Activated T-helper 17 cell treated with anti-CD3 and anti-CD28 coated beads, Interleukin-2, amount 50 U/mL, for 72 hours (primary cell): ENCODE measurements around the gene APEH. TPM values are rescaled to one million over a fixed set of nuclear protein-coding genes. Genes with fewer than 3 reads are reported as not detected.

Source experiments
- ATAC-seq: fragments of 150-1000 bp; cut with Tn5 transposase; replicated peaks from 2 replicates; pipeline ENCODE4 v1.10.0; 2021; ENCODE audit warnings: mild to moderate bottlenecking, moderate library complexity
- H3K27ac Mint-ChIP-seq: one replicate; pipeline ENCODE4 v1.8.0; 2022; ENCODE audit warnings: mixed read lengths
- H3K27me3 Mint-ChIP-seq: one replicate; pipeline ENCODE4 v1.8.0; 2022; ENCODE audit warnings: mixed read lengths
- H3K36me3 Mint-ChIP-seq: one replicate; pipeline ENCODE4 v1.8.0; 2022; ENCODE audit warnings: low read depth, mild to moderate bottlenecking, mixed read lengths
- H3K4me1 Mint-ChIP-seq: one replicate; pipeline ENCODE4 v1.8.0; 2022; ENCODE audit warnings: mixed read lengths
- H3K4me3 Mint-ChIP-seq: one replicate; pipeline ENCODE4 v1.8.0; 2022; ENCODE audit warnings: mild to moderate bottlenecking, mixed read lengths
- H3K9me3 Mint-ChIP-seq: one replicate; pipeline ENCODE4 v1.8.0; 2022; ENCODE audit warnings: mixed read lengths
- total RNA-seq, 2 donors: library from RNA; stranded (reverse); gene quantifications; one replicate each; pipeline ENCODE4 v1.2.3, GENCODE V29; 2022

Gene APEH
- total RNA-seq, result 100 to 1,000 TPM in 1 of 2 donors, 10 to 100 TPM in 1; 88.6 to 184 TPM

GRCh38 chr3:49673715-49674496, at the start of gene APEH:
Gene APEH (plus strand): TSS chr3:49674351. CDS start chr3:49674402, 51 bp downstream.
- peaks cover 31% of the 10 kb centered on the region for H3K36me3 Mint-ChIP-seq
- ATAC-seq, result peak; percentile 91
- no peaks in the 10 kb centered on the region for H3K27me3 Mint-ChIP-seq
- peak within 1 kb of the TSS; percentile 88 for H3K27ac Mint-ChIP-seq
- no peaks in the 10 kb centered on the region for H3K9me3 Mint-ChIP-seq
- H3K4me1 Mint-ChIP-seq, result peaks cover 11% of the 10 kb centered on the region
- H3K4me3 Mint-ChIP-seq, result peak within 1 kb of the TSS; percentile 87

- Mint-ChIP-seq H3K4me1 (no peaks in the 10 kb centered on the region), H3K9me3 (no peaks in the 10 kb centered on the region), H3K27me3 (peaks cover 7% of the 10 kb centered on the region), H3K36me3 (no peaks in the 10 kb centered on the region), H3K4me3 (no peak overlapping the region), H3K27ac (no peak overlapping the region)
- ATAC-seq, result no peak
Observed at GRCh38 chr3:49625071-49625470, 49.1 kb upstream of the APEH start.

GRCh38 chr3:49626101-49626581, 48.0 kb upstream of the APEH start:
- peak; percentile 40 for ATAC-seq
- H3K9me3 Mint-ChIP-seq, result no peaks in the 10 kb centered on the region
- no peaks in the 10 kb centered on the region for H3K36me3 Mint-ChIP-seq
- H3K27ac Mint-ChIP-seq, result no peak overlapping the region
- H3K4me3 Mint-ChIP-seq, result no peak overlapping the region
- no peaks in the 10 kb centered on the region for H3K4me1 Mint-ChIP-seq
- peaks cover 10% of the 10 kb centered on the region for H3K27me3 Mint-ChIP-seq

GRCh38 chr3:49626796-49627195, 47.4 kb upstream of the APEH start:
- H3K27me3 Mint-ChIP-seq, result peaks cover 15% of the 10 kb centered on the region
- H3K36me3 Mint-ChIP-seq, result no peaks in the 10 kb centered on the region
- H3K9me3 Mint-ChIP-seq, result no peaks in the 10 kb centered on the region
- no peaks in the 10 kb centered on the region for H3K4me1 Mint-ChIP-seq
- H3K4me3 Mint-ChIP-seq, result no peak overlapping the region
- ATAC-seq, result no peak
- no peak overlapping the region for H3K27ac Mint-ChIP-seq

- H3K4me1 Mint-ChIP-seq, result no peaks in the 10 kb centered on the region
- H3K9me3 Mint-ChIP-seq, result no peaks in the 10 kb centered on the region
- peaks cover 15% of the 10 kb centered on the region for H3K27me3 Mint-ChIP-seq
- H3K4me3 Mint-ChIP-seq, result no peak overlapping the region
- H3K36me3 Mint-ChIP-seq, result no peaks in the 10 kb centered on the region
- ATAC-seq, result no peak
- H3K27ac Mint-ChIP-seq, result no peak overlapping the region
Observed at GRCh38 chr3:49627634-49628033, 46.5 kb upstream of the APEH start.

- H3K4me3 Mint-ChIP-seq, result no peak overlapping the region
- H3K9me3 Mint-ChIP-seq, result no peaks in the 10 kb centered on the region
- H3K27ac Mint-ChIP-seq, result no peak overlapping the region
- no peaks in the 10 kb centered on the region for H3K36me3 Mint-ChIP-seq
- no peak for ATAC-seq
- peaks cover 15% of the 10 kb centered on the region for H3K27me3 Mint-ChIP-seq
- no peaks in the 10 kb centered on the region for H3K4me1 Mint-ChIP-seq
Observed at GRCh38 chr3:49628249-49628648, 45.9 kb upstream of the APEH start.

GRCh38 chr3:49629451-49629850, 44.7 kb upstream of the APEH start:
- H3K36me3 Mint-ChIP-seq, result no peaks in the 10 kb centered on the region
- no peak overlapping the region for H3K27ac Mint-ChIP-seq
- H3K27me3 Mint-ChIP-seq, result peaks cover 15% of the 10 kb centered on the region
- no peak overlapping the region for H3K4me3 Mint-ChIP-seq
- no peaks in the 10 kb centered on the region for H3K9me3 Mint-ChIP-seq
- no peaks in the 10 kb centered on the region for H3K4me1 Mint-ChIP-seq
- ATAC-seq, result no peak

GRCh38 chr3:49629866-49630265, 44.3 kb upstream of the APEH start:
- no peaks in the 10 kb centered on the region for H3K4me1 Mint-ChIP-seq
- H3K9me3 Mint-ChIP-seq, result no peaks in the 10 kb centered on the region
- H3K4me3 Mint-ChIP-seq, result no peak overlapping the region
- H3K27me3 Mint-ChIP-seq, result peaks cover 15% of the 10 kb centered on the region
- H3K27ac Mint-ChIP-seq, result no peak overlapping the region
- no peaks in the 10 kb centered on the region for H3K36me3 Mint-ChIP-seq
- no peak for ATAC-seq

GRCh38 chr3:49630784-49631183, 43.4 kb upstream of the APEH start:
- H3K27me3 Mint-ChIP-seq, result peaks cover 15% of the 10 kb centered on the region
- H3K4me1 Mint-ChIP-seq, result no peaks in the 10 kb centered on the region
- no peaks in the 10 kb centered on the region for H3K36me3 Mint-ChIP-seq
- H3K4me3 Mint-ChIP-seq, result no peak overlapping the region
- ATAC-seq, result no peak
- H3K27ac Mint-ChIP-seq, result no peak overlapping the region
- no peaks in the 10 kb centered on the region for H3K9me3 Mint-ChIP-seq

GRCh38 chr3:49634736-49635135, 39.4 kb upstream of the APEH start:
- no peak for ATAC-seq
- H3K36me3 Mint-ChIP-seq, result no peaks in the 10 kb centered on the region
- H3K4me3 Mint-ChIP-seq, result no peak overlapping the region
- H3K27me3 Mint-ChIP-seq, result peaks cover 8% of the 10 kb centered on the region
- H3K4me1 Mint-ChIP-seq, result no peaks in the 10 kb centered on the region
- no peak overlapping the region for H3K27ac Mint-ChIP-seq
- H3K9me3 Mint-ChIP-seq, result no peaks in the 10 kb centered on the region

- H3K27ac Mint-ChIP-seq, result no peak overlapping the region
- H3K4me1 Mint-ChIP-seq, result no peaks in the 10 kb centered on the region
- no peak overlapping the region for H3K4me3 Mint-ChIP-seq
- no peaks in the 10 kb centered on the region for H3K27me3 Mint-ChIP-seq
- ATAC-seq, result peak; percentile 82
- no peaks in the 10 kb centered on the region for H3K36me3 Mint-ChIP-seq
- no peaks in the 10 kb centered on the region for H3K9me3 Mint-ChIP-seq
Observed at GRCh38 chr3:49636883-49637609, 37.1 kb upstream of the APEH start.

- no peak overlapping the region for H3K4me3 Mint-ChIP-seq
- no peak overlapping the region for H3K27ac Mint-ChIP-seq
- ATAC-seq, result no peak
- H3K9me3 Mint-ChIP-seq, result no peaks in the 10 kb centered on the region
- no peaks in the 10 kb centered on the region for H3K4me1 Mint-ChIP-seq
- H3K27me3 Mint-ChIP-seq, result no peaks in the 10 kb centered on the region
- no peaks in the 10 kb centered on the region for H3K36me3 Mint-ChIP-seq
Observed at GRCh38 chr3:49638445-49638844, 35.7 kb upstream of the APEH start.

GRCh38 chr3:49639551-49639950, 34.6 kb upstream of the APEH start:
- H3K4me3 Mint-ChIP-seq, result no peak overlapping the region
- H3K9me3 Mint-ChIP-seq, result no peaks in the 10 kb centered on the region
- H3K27ac Mint-ChIP-seq, result no peak overlapping the region
- H3K27me3 Mint-ChIP-seq, result no peaks in the 10 kb centered on the region
- no peaks in the 10 kb centered on the region for H3K36me3 Mint-ChIP-seq
- ATAC-seq, result no peak
- no peaks in the 10 kb centered on the region for H3K4me1 Mint-ChIP-seq

- H3K9me3 Mint-ChIP-seq, result no peaks in the 10 kb centered on the region
- no peak overlapping the region for H3K4me3 Mint-ChIP-seq
- no peaks in the 10 kb centered on the region for H3K27me3 Mint-ChIP-seq
- no peaks in the 10 kb centered on the region for H3K4me1 Mint-ChIP-seq
- H3K36me3 Mint-ChIP-seq, result no peaks in the 10 kb centered on the region
- H3K27ac Mint-ChIP-seq, result no peak overlapping the region
- ATAC-seq, result no peak
Observed at GRCh38 chr3:49641292-49641691, 32.9 kb upstream of the APEH start.
